Hepatocyte (in vitro differentiated cells): ENCODE measurements around the gene DCBLD1. TPM values are rescaled to one million over a fixed set of nuclear protein-coding genes. Genes with fewer than 3 reads are reported as not detected.

Experiments
- DNase-seq: peaks from one replicate; pipeline ENCODE4 v3.0.0-alpha.2; 2016; ENCODE audit warnings: low spot score
- H2AFZ ChIP-seq: fragments of 200-600 bp; sonication (generic); 2 replicates; pipeline ENCODE4 v1.6.0; 2016; ENCODE audit warnings: antibody characterized with exemption, mild to moderate bottlenecking
- H3K27ac ChIP-seq: fragments of 200-600 bp; sonication (generic); 2 replicates; pipeline ENCODE4 v1.5.1; 2016; ENCODE audit warnings: mild to moderate bottlenecking
- H3K27me3 ChIP-seq: fragments of 200-600 bp; sonication (generic); 2 replicates; pipeline ENCODE4 v1.6.1; 2016
- H3K36me3 ChIP-seq: fragments of 200-600 bp; sonication (generic); replicated peaks from 2 replicates; pipeline ENCODE4 v1.5.1; 2016; ENCODE audit warnings: low read depth; ENCODE audit not compliant: insufficient read depth
- H3K4me1 ChIP-seq: fragments of 200-600 bp; sonication (generic); 2 replicates; pipeline ENCODE4 v1.5.1; 2016; ENCODE audit warnings: mild to moderate bottlenecking, moderate library complexity; ENCODE audit not compliant: insufficient read depth
- H3K4me2 ChIP-seq: fragments of 200-600 bp; sonication (generic); 2 replicates; pipeline ENCODE4 v1.6.0; 2016
- H3K4me3 ChIP-seq: fragments of 200-600 bp; sonication (generic); 2 replicates; pipeline ENCODE4 v1.5.1; 2016; ENCODE audit warnings: mild to moderate bottlenecking
- H3K79me2 ChIP-seq: fragments of 200-600 bp; sonication (generic); 2 replicates; pipeline ENCODE4 v1.6.0; 2017; ENCODE audit warnings: mild to moderate bottlenecking
- H3K9me2 ChIP-seq: fragments of 200-600 bp; sonication (generic); replicated peaks from 2 replicates; pipeline ENCODE4 v1.6.0; 2017; ENCODE audit warnings: mild to moderate bottlenecking; ENCODE audit not compliant: insufficient read depth
- H3K9me3 ChIP-seq: fragments of 200-600 bp; sonication (generic); 2 replicates; pipeline ENCODE4 v1.5.1; 2016; ENCODE audit warnings: low read depth, mild to moderate bottlenecking
- H4K20me1 ChIP-seq: fragments of 200-600 bp; sonication (generic); 2 replicates; pipeline ENCODE4 v1.6.0; 2016; ENCODE audit warnings: mild to moderate bottlenecking; ENCODE audit not compliant: insufficient read depth, poor library complexity, severe bottlenecking
- EZH2phosphoT487 ChIP-seq: fragments of 200-600 bp; sonication (generic); IDR thresholded peaks from one replicate; pipeline ENCODE4 v1.6.1; 2018; ENCODE audit warnings: antibody characterized with exemption, mild to moderate bottlenecking, low read depth, moderate library complexity; ENCODE audit not compliant: unreplicated experiment, severe bottlenecking
- WGBS: methylation state at CpG from one replicate; pipeline ENCODE4 v1.1.6; 2016; ENCODE audit warnings: low lambda C conversion rate; ENCODE audit errors: missing lambda C conversion rate; 5-methylcytosine and 5-hydroxymethylcytosine counted together
- polyA plus RNA-seq: library from polyadenylated mRNA; unstranded; fragments of >200 nt; fragmentation: Nextera tagmentation; extraction: Ambion mirVana; gene quantifications from 2 replicates; pipeline ENCODE4 v1.2.1, GENCODE V29; 2016
- small RNA-seq: library from RNA; depleted of rRNA; stranded (forward); fragments of <200 nt; gene quantifications from one replicate; pipeline ENCODE3, GENCODE V24; 2014
- total RNA-seq: library from RNA; depleted of rRNA; stranded (reverse); fragments of >200 nt; gene quantifications from 2 replicates; pipeline ENCODE4 v1.2.3, GENCODE V29; 2014
- TF ChIP-seq, protein P1 (sequence below): fragments of 200-600 bp; sonication (generic); IDR thresholded peaks from 2 replicates; pipeline ENCODE4 v1.5.1; 2016; ENCODE audit warnings: antibody characterized with exemption, mild to moderate bottlenecking; ENCODE audit not compliant: poor library complexity

The DCBLD1 gene
- total and polyA plus RNA-seq, 2 experiments from 2014 or later: 18.9 to 23.8 TPM

DNA sequence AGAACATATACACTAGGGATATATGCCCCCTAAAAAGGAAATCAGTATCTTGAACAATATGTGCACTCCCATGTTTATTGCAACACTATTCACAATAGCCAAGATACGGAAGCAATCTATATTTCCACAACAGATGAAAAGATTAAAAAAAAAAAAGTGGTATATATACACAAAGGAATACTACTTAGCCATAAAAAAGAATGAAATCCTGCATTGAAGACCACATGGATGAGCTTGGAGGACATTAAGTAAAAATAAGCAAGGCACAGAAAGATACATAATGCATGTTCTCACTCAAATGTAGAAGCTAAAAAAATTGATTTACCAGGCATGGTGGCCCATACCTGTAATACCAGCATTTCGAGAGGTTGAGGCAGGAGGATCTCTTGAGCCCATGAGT is 115.3 kb downstream of the DCBLD1 start:
- H3K27me3 ChIP-seq: no peaks in the 10 kb centered on the region
- TF ChIP-seq EZH2phosphoT487: no peak
- TF ChIP-seq, protein P1, sequence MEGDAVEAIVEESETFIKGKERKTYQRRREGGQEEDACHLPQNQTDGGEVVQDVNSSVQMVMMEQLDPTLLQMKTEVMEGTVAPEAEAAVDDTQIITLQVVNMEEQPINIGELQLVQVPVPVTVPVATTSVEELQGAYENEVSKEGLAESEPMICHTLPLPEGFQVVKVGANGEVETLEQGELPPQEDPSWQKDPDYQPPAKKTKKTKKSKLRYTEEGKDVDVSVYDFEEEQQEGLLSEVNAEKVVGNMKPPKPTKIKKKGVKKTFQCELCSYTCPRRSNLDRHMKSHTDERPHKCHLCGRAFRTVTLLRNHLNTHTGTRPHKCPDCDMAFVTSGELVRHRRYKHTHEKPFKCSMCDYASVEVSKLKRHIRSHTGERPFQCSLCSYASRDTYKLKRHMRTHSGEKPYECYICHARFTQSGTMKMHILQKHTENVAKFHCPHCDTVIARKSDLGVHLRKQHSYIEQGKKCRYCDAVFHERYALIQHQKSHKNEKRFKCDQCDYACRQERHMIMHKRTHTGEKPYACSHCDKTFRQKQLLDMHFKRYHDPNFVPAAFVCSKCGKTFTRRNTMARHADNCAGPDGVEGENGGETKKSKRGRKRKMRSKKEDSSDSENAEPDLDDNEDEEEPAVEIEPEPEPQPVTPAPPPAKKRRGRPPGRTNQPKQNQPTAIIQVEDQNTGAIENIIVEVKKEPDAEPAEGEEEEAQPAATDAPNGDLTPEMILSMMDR: no peak
- H3K79me2 ChIP-seq: peaks cover 93% of the 10 kb centered on the region
- no peaks in the 10 kb centered on the region for H3K36me3 ChIP-seq
- peaks cover 8% of the 10 kb centered on the region for H4K20me1 ChIP-seq
- no peak overlapping the region for H3K4me2 ChIP-seq
- no peaks in the 10 kb centered on the region for H3K4me1 ChIP-seq
- peaks cover 11% of the 10 kb centered on the region for H3K9me3 ChIP-seq
- H3K27ac ChIP-seq: no peak overlapping the region
- 95% methylated on average over 2 of the region's 2 CpGs for WGBS
- DNase-seq: no peak
- no peak overlapping the region for H2AFZ ChIP-seq
- H3K4me3 ChIP-seq: no peak overlapping the region
- H3K9me2 ChIP-seq: no peaks in the 10 kb centered on the region

Small RNAs within 50 kb of the gene (small RNA-seq; reads per million reads assigned to genes)
- not detected for gene RNU6-253P

Other genes starting within 250 kb of the DCBLD1 start
- not detected in 2 replicates for gene VGLL2, start 217.1 kb upstream of the DCBLD1 start, total RNA-seq
- 0.29 TPM in 1 of 2 replicates, not detected in the other for gene VGLL2, start 217.1 kb upstream of the DCBLD1 start, polyA plus RNA-seq
- gene ROS1, start 56.7 kb upstream of the DCBLD1 start, total RNA-seq: 2.2 and 2.7 TPM in 2 replicates
- gene ROS1, start 56.7 kb upstream of the DCBLD1 start, polyA plus RNA-seq: 0.30 and 0.33 TPM in 2 replicates
- 39.5 and 40.8 TPM in 2 replicates for gene GOPC, start 119.8 kb downstream of the DCBLD1 start, total RNA-seq
- 18.2 and 19.7 TPM in 2 replicates for gene GOPC, start 119.8 kb downstream of the DCBLD1 start, polyA plus RNA-seq
- gene NUS1, start 192.8 kb downstream of the DCBLD1 start, total RNA-seq: 29.9 and 30.2 TPM in 2 replicates
- gene NUS1, start 192.8 kb downstream of the DCBLD1 start, polyA plus RNA-seq: 13.6 and 16.6 TPM in 2 replicates